SK-N-SH treated with all-trans-retinoic acid at 6 μM for 48 hours (cell line): ENCODE data around the gene SCO1.

Experiments
- ATAC-seq: fragments of 200-7000 bp; cut with Tn5 transposase; 3 replicates; pipeline ENCODE4 v1.9.1; 2020; ENCODE audit warnings: mild to moderate bottlenecking, moderate library complexity
- ARNTL ChIP-seq: fragments of 450-650 bp; formaldehyde crosslinking; IDR thresholded peaks from 2 replicates; pipeline ENCODE4 v1.5.0; 2020; ENCODE audit warnings: low read depth, mild to moderate bottlenecking, moderate library complexity, borderline replicate concordance
- BACH2 ChIP-seq: fragments of 250-450 bp; sonication (Bioruptor Pico); IDR thresholded peaks from 2 replicates; pipeline ENCODE4 v1.9.0; 2021; ENCODE audit warnings: mild to moderate bottlenecking, borderline replicate concordance
- CREB5 ChIP-seq: fragments of 250-450 bp; sonication (Bioruptor Pico); IDR thresholded peaks from 2 replicates; pipeline ENCODE4 v1.5.1; 2020; ENCODE audit warnings: low read depth, mild to moderate bottlenecking, moderate library complexity
- CSDC2 ChIP-seq: fragments of 250-450 bp; sonication (Bioruptor Pico); IDR thresholded peaks from 2 replicates; pipeline ENCODE4 v1.5.0; 2020; ENCODE audit warnings: mild to moderate bottlenecking, moderate library complexity
- ESRRG ChIP-seq: fragments of 250-450 bp; sonication (Bioruptor Pico); IDR thresholded peaks from 2 replicates; pipeline ENCODE4 v1.6.1; 2021; ENCODE audit warnings: mild to moderate bottlenecking
- GLIS3 ChIP-seq: fragments of 250-450 bp; sonication (Bioruptor Pico); IDR thresholded peaks from 2 replicates; pipeline ENCODE4 v1.5.0; 2020; ENCODE audit warnings: mild to moderate bottlenecking, moderate library complexity
- ISL1 ChIP-seq: fragments of 250-450 bp; sonication (Bioruptor Pico); IDR thresholded peaks from 2 replicates; pipeline ENCODE4 v2.1.2; 2022; ENCODE audit warnings: mild to moderate bottlenecking, moderate library complexity
- OSR1 ChIP-seq: fragments of 250-450 bp; sonication (Bioruptor Pico); IDR thresholded peaks from 2 replicates; pipeline ENCODE4 v1.8.0; 2022; ENCODE audit warnings: moderate library complexity, mild to moderate bottlenecking, inconsistent platforms
- POU6F1 ChIP-seq: fragments of 250-450 bp; sonication (Bioruptor Pico); IDR thresholded peaks from 2 replicates; pipeline ENCODE4 v1.8.0; 2021; ENCODE audit warnings: low read depth, mild to moderate bottlenecking, moderate library complexity, borderline replicate concordance
- PPARA ChIP-seq: fragments of 250-450 bp; sonication (Bioruptor Pico); IDR thresholded peaks from 2 replicates; pipeline ENCODE4 v1.5.0; 2020; ENCODE audit warnings: mild to moderate bottlenecking, borderline replicate concordance
- RARB ChIP-seq: fragments of 250-450 bp; sonication (Bioruptor Pico); IDR thresholded peaks from 2 replicates; pipeline ENCODE4 v1.8.0; 2021; ENCODE audit warnings: mild to moderate bottlenecking, moderate library complexity
- SNAI2 ChIP-seq: fragments of 250-450 bp; sonication (Bioruptor Pico); IDR thresholded peaks from 2 replicates; pipeline ENCODE4 v1.5.0; 2020; ENCODE audit warnings: mild to moderate bottlenecking, moderate library complexity
- TOX ChIP-seq: fragments of 250-450 bp; sonication (Bioruptor Pico); IDR thresholded peaks from 2 replicates; pipeline ENCODE4 v1.8.0; 2021; ENCODE audit warnings: mild to moderate bottlenecking, moderate library complexity, borderline replicate concordance
- TSHZ2 ChIP-seq: fragments of 250-450 bp; sonication (Bioruptor Pico); IDR thresholded peaks from 2 replicates; pipeline ENCODE4 v1.5.0; 2020; ENCODE audit warnings: mild to moderate bottlenecking, moderate library complexity
- ZFP3 ChIP-seq: fragments of 250-450 bp; sonication (Bioruptor Pico); IDR thresholded peaks from 2 replicates; pipeline ENCODE4 v1.5.0; 2020; ENCODE audit warnings: mild to moderate bottlenecking, moderate library complexity
- ZFP30 ChIP-seq: fragments of 450-650 bp; formaldehyde crosslinking; IDR thresholded peaks from 2 replicates; pipeline ENCODE4 v1.5.0; 2022; ENCODE audit warnings: mild to moderate bottlenecking, moderate library complexity
- ZNF565 ChIP-seq: fragments of 450-650 bp; formaldehyde crosslinking; conservative IDR thresholded peaks from 2 replicates; pipeline ENCODE4 v1.5.0; 2020; ENCODE audit warnings: low read depth, mild to moderate bottlenecking, moderate library complexity
- ZNF70 ChIP-seq: fragments of 450-650 bp; formaldehyde crosslinking; IDR thresholded peaks from 2 replicates; pipeline ENCODE4 v1.5.0; 2020; ENCODE audit warnings: mild to moderate bottlenecking, moderate library complexity
- ZNF8 ChIP-seq: fragments of 450-650 bp; formaldehyde crosslinking; IDR thresholded peaks from 2 replicates; pipeline ENCODE4 v1.5.0; 2020; ENCODE audit warnings: mild to moderate bottlenecking, moderate library complexity
- TF ChIP-seq, protein P1 (sequence below): fragments of 250-450 bp; sonication (Bioruptor Pico); IDR thresholded peaks from 2 replicates; pipeline ENCODE4 v1.5.1; 2021; ENCODE audit warnings: mild to moderate bottlenecking, moderate library complexity
- TF ChIP-seq, protein P2 (sequence below): fragments of 250-450 bp; sonication (Bioruptor Pico); IDR thresholded peaks from 2 replicates; pipeline ENCODE4 v1.8.0; 2020; ENCODE audit warnings: mild to moderate bottlenecking, moderate library complexity, borderline replicate concordance

The SCO1 gene

DNA sequence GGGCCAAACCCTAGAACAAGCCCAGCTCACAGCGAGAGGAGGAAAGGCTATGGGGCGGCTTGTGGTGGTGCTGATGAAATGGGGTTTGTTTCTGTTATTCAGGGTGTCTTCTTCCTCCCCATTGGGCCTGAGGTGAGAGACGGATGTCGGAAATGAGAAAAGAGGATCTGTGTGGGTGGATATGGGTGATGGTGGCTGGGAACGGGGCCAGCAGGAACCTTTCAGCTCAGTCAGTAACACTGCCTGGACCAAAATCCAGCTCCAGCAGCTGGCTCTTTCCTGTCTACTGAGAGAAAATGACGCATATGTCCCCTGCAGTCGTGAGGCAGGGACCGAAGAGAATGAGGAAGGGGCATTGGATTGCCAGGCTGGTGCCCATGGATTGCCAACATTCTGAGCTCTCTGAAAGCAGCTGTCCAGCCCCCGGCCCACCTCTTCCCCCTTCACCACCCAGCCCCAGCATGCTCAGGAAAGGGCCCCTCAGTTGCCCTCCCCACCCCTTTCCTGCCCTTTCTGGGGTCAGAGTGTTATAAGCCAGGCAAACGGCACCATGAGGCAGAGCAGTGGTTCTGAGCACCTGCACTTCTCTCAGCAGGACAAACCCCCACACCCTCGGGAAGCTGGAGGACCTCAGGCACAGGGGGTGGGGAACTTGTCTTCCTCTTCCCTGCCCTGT, 44.2 kb downstream of the SCO1 start:
- ATAC-seq: no peak
- TF ChIP-seq, protein P1, sequence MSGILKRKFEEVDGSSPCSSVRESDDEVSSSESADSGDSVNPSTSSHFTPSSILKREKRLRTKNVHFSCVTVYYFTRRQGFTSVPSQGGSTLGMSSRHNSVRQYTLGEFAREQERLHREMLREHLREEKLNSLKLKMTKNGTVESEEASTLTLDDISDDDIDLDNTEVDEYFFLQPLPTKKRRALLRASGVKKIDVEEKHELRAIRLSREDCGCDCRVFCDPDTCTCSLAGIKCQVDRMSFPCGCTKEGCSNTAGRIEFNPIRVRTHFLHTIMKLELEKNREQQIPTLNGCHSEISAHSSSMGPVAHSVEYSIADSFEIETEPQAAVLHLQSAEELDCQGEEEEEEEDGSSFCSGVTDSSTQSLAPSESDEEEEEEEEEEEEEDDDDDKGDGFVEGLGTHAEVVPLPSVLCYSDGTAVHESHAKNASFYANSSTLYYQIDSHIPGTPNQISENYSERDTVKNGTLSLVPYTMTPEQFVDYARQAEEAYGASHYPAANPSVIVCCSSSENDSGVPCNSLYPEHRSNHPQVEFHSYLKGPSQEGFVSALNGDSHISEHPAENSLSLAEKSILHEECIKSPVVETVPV (CRISPR knock-in tag): no peak
- TF ChIP-seq PPARA (CRISPR knock-in tag): no peak
- no peak for TF ChIP-seq ZNF565 (CRISPR knock-in tag)
- TF ChIP-seq POU6F1 (CRISPR knock-in tag): no peak
- no peak for TF ChIP-seq SNAI2
- no peak for TF ChIP-seq ESRRG (CRISPR knock-in tag)
- no peak for TF ChIP-seq ZFP30
- TF ChIP-seq ARNTL (CRISPR knock-in tag): no peak
- TF ChIP-seq RARB (CRISPR knock-in tag): no peak
- TF ChIP-seq GLIS3 (CRISPR knock-in tag): no peak
- no peak for TF ChIP-seq TOX (CRISPR knock-in tag)
- no peak for TF ChIP-seq ZFP3 (CRISPR knock-in tag)
- TF ChIP-seq CREB5: no peak
- TF ChIP-seq BACH2 (CRISPR knock-in tag): no peak
- TF ChIP-seq, protein P2, sequence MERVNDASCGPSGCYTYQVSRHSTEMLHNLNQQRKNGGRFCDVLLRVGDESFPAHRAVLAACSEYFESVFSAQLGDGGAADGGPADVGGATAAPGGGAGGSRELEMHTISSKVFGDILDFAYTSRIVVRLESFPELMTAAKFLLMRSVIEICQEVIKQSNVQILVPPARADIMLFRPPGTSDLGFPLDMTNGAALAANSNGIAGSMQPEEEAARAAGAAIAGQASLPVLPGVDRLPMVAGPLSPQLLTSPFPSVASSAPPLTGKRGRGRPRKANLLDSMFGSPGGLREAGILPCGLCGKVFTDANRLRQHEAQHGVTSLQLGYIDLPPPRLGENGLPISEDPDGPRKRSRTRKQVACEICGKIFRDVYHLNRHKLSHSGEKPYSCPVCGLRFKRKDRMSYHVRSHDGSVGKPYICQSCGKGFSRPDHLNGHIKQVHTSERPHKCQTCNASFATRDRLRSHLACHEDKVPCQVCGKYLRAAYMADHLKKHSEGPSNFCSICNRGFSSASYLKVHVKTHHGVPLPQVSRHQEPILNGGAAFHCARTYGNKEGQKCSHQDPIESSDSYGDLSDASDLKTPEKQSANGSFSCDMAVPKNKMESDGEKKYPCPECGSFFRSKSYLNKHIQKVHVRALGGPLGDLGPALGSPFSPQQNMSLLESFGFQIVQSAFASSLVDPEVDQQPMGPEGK: no peak
- TF ChIP-seq CSDC2 (CRISPR knock-in tag): no peak
- TF ChIP-seq TSHZ2 (CRISPR knock-in tag): no peak
- TF ChIP-seq ZNF70: no peak
- no peak for TF ChIP-seq ZNF8
- TF ChIP-seq ISL1 (CRISPR knock-in tag): no peak
- TF ChIP-seq, all 23 proteins: peak for 0

GRCh38 chr17:10651927-10652326, 45.4 kb downstream of the SCO1 start:
- TF ChIP-seq CREB5 (no peak), OSR1 (CRISPR knock-in tag) (no peak), BACH2 (CRISPR knock-in tag) (no peak), TSHZ2 (CRISPR knock-in tag) (no peak), ZFP30 (no peak)
- TF ChIP-seq, all 23 proteins: peak for 0
- no peak for ATAC-seq
